IMR-90 (cell line): Measurements from ENCODE around the gene THOP1. TPM values are rescaled to one million over a fixed set of nuclear protein-coding genes. Genes with fewer than 3 reads are reported as not detected.

Experiments used
- ATAC-seq: fragments of 200-7000 bp; cut with Tn5 transposase; 2 replicates; pipeline ENCODE4 v1.9.1; 2020; ENCODE audit warnings: low read depth, mild to moderate bottlenecking, moderate library complexity
- BruUV-seq: library from RNA; stranded (reverse); fragments of 400-500 nt; replicated peaks from 2 replicates; lab custom pipeline; 2021; lab: Mats Ljungman, UMichigan
- CTCF ChIA-PET: fragments of 300-600 bp; formaldehyde crosslinking; extraction: SDS; loops from one replicate; lab custom pipeline; 2021; ENCODE audit warnings: antibody characterized with exemption; lab: Yijun Ruan, JAX
- POLR2A ChIA-PET: fragments of 300-600 bp; sonication (Branson Sonifier 250); formaldehyde crosslinking; loops from one replicate; lab custom pipeline; 2022; ENCODE audit warnings: antibody characterized with exemption; ENCODE audit not compliant: unreplicated experiment; lab: Charles Lee
- DNase-seq: peaks from one replicate; pipeline ENCODE4 v3.0.0; 2013
- H2AFZ ChIP-seq: replicated peaks from 2 replicates; pipeline ENCODE3; 2013; ENCODE audit warnings: low read length, mild to moderate bottlenecking; ENCODE audit not compliant: poor library complexity
- H2AK5ac ChIP-seq: 2 replicates; pipeline ENCODE4 v1.6.1; 2013; ENCODE audit warnings: low read depth, low read length, inconsistent platforms
- H2AK9ac ChIP-seq: replicated peaks from 2 replicates; pipeline ENCODE3; 2013; ENCODE audit warnings: mild to moderate bottlenecking, low read depth, low read length, moderate library complexity; ENCODE audit not compliant: poor library complexity
- H2BK120ac ChIP-seq: 2 replicates; pipeline ENCODE4 v1.6.1; 2013; ENCODE audit warnings: low read depth, low read length, inconsistent platforms
- H2BK15ac ChIP-seq: 3 replicates; pipeline ENCODE4 v1.6.1; 2013; ENCODE audit warnings: low read depth, low read length, inconsistent platforms
- H2BK20ac ChIP-seq: 2 replicates; pipeline ENCODE4 v1.6.1; 2013; ENCODE audit warnings: low read depth, mild to moderate bottlenecking, inconsistent platforms, low read length, moderate library complexity
- H2BK5ac ChIP-seq: 2 replicates; pipeline ENCODE4 v1.6.1; 2013; ENCODE audit warnings: mild to moderate bottlenecking, low read depth, low read length, inconsistent platforms; ENCODE audit not compliant: poor library complexity, severe bottlenecking
- H3K14ac ChIP-seq: replicated peaks from 2 replicates; pipeline ENCODE4 v1.6.1; 2013; ENCODE audit warnings: low read depth, low read length, inconsistent platforms
- H3K18ac ChIP-seq: 2 replicates; pipeline ENCODE4 v1.6.1; 2013; ENCODE audit warnings: low read depth, low read length, control low read depth
- H3K23ac ChIP-seq: 2 replicates; pipeline ENCODE4 v1.6.1; 2013; ENCODE audit warnings: low read depth, low read length, inconsistent platforms
- H3K27ac ChIP-seq: 2 replicates; pipeline ENCODE4 v1.5.1; 2013; ENCODE audit warnings: mild to moderate bottlenecking, control low read depth, low read length; ENCODE audit not compliant: insufficient read depth
- H3K27me3 ChIP-seq: 2 replicates; pipeline ENCODE4 v1.6.1; 2013; ENCODE audit warnings: low read length; ENCODE audit not compliant: control insufficient read depth, insufficient read depth
- H3K36me3 ChIP-seq: 2 replicates; pipeline ENCODE4 v1.6.1; 2013; ENCODE audit warnings: low read length, mixed read lengths; ENCODE audit not compliant: control insufficient read depth, insufficient read depth
- H3K4ac ChIP-seq: 2 replicates; pipeline ENCODE4 v1.6.1; 2013; ENCODE audit warnings: low read depth, low read length, inconsistent platforms
- H3K4me1 ChIP-seq: 2 replicates; pipeline ENCODE4 v1.6.1; 2013; ENCODE audit warnings: low read length, mixed read lengths; ENCODE audit not compliant: control insufficient read depth, insufficient read depth
- H3K4me2 ChIP-seq: 2 replicates; pipeline ENCODE4 v1.6.1; 2013; ENCODE audit warnings: low read depth, mild to moderate bottlenecking, control low read depth, low read length, moderate library complexity
- H3K4me3 ChIP-seq: 2 replicates; pipeline ENCODE4 v1.5.1; 2013; ENCODE audit warnings: low read depth, mild to moderate bottlenecking, control low read depth, low read length, moderate library complexity; ENCODE audit not compliant: insufficient read depth
- H3K56ac ChIP-seq: 2 replicates; pipeline ENCODE4 v1.6.1; 2013; ENCODE audit warnings: low read length, inconsistent platforms; ENCODE audit not compliant: insufficient read depth; ENCODE audit errors: extremely low read depth
- H3K79me1 ChIP-seq, 2 experiments: 2 replicates each; pipeline ENCODE4 v1.6.1; 2013; ENCODE audit warnings: low read length in 2 of 2, inconsistent platforms in 1 of 2, low read depth in 1 of 2
- H3K9ac ChIP-seq: 2 replicates; pipeline ENCODE4 v1.6.1; 2013; ENCODE audit warnings: low read depth, low read length, control low read depth
- H3K9me1 ChIP-seq: 2 replicates; pipeline ENCODE4 v1.6.1; 2013; ENCODE audit warnings: low read length, inconsistent platforms; ENCODE audit not compliant: insufficient read depth
- H3K9me3 ChIP-seq: 2 replicates; pipeline ENCODE4 v1.6.1; 2013; ENCODE audit warnings: low read length; ENCODE audit not compliant: control insufficient read depth, insufficient read depth
- H4K20me1 ChIP-seq: 2 replicates; pipeline ENCODE4 v1.6.1; 2013; ENCODE audit warnings: low read length, inconsistent platforms; ENCODE audit not compliant: insufficient read depth
- H4K5ac ChIP-seq: 2 replicates; pipeline ENCODE4 v1.6.1; 2013; ENCODE audit warnings: mild to moderate bottlenecking, low read depth, low read length, control low read depth
- H4K8ac ChIP-seq, 2 experiments: 2 replicates each; pipeline ENCODE4 v1.6.1; 2013; ENCODE audit warnings: low read depth in 2 of 2, low read length in 2 of 2, control low read depth in 1 of 2, inconsistent platforms in 1 of 2
- H4K91ac ChIP-seq: 2 replicates; pipeline ENCODE4 v1.6.1; 2013; ENCODE audit warnings: low read depth, low read length, inconsistent platforms; ENCODE audit not compliant: insufficient read depth
- BHLHE40 ChIP-seq: fragments of 150-350 bp; IDR thresholded peaks from 2 replicates; pipeline ENCODE4 v1.6.1; 2016; ENCODE audit warnings: mild to moderate bottlenecking, low read depth, low read length
- CEBPB ChIP-seq: IDR thresholded peaks from 2 replicates; pipeline ENCODE4 v1.6.1; 2012; ENCODE audit warnings: low read depth, low read length, improper control_type of control experiment
- CHD1 ChIP-seq: IDR thresholded peaks from 2 replicates; pipeline ENCODE4 v1.6.1; 2012; ENCODE audit warnings: low read depth, low read length, improper control_type of control experiment
- CTCF ChIP-seq: conservative IDR thresholded peaks from 2 replicates; pipeline ENCODE4 v1.5.1; 2012; ENCODE audit warnings: mild to moderate bottlenecking, low read depth, low read length, improper control_type of control experiment
- ELK1 ChIP-seq: fragments of 150-350 bp; IDR thresholded peaks from 2 replicates; pipeline ENCODE4 v1.6.1; 2016; ENCODE audit warnings: low read depth, mild to moderate bottlenecking, low read length, moderate library complexity, borderline replicate concordance
- FOS ChIP-seq: fragments of 150-350 bp; IDR thresholded peaks from 2 replicates; pipeline ENCODE4 v1.6.1; 2016; ENCODE audit warnings: low read depth, low read length
- MAFK ChIP-seq: IDR thresholded peaks from 2 replicates; pipeline ENCODE4 v1.6.1; 2012; ENCODE audit warnings: low read depth, low read length, improper control_type of control experiment
- MAZ ChIP-seq: IDR thresholded peaks from 2 replicates; pipeline ENCODE4 v1.6.1; 2012; ENCODE audit warnings: low read depth, mild to moderate bottlenecking, low read length, improper control_type of control experiment, moderate library complexity, borderline replicate concordance
- MXI1 ChIP-seq: IDR thresholded peaks from 2 replicates; pipeline ENCODE4 v1.6.1; 2012; ENCODE audit warnings: low read depth, mild to moderate bottlenecking, low read length, moderate library complexity, borderline replicate concordance
- NFE2L2 ChIP-seq: fragments of 150-350 bp; IDR thresholded peaks from 2 replicates; pipeline ENCODE4 v1.6.1; 2016; ENCODE audit warnings: low read depth, mild to moderate bottlenecking, low read length
- POLR2A ChIP-seq: IDR thresholded peaks from 2 replicates; pipeline ENCODE4 v1.6.1; 2012; ENCODE audit warnings: mild to moderate bottlenecking, low read depth, low read length
- RAD21 ChIP-seq: IDR thresholded peaks from 2 replicates; pipeline ENCODE4 v1.6.1; 2012; ENCODE audit warnings: low read length, improper control_type of control experiment
- RCOR1 ChIP-seq: IDR thresholded peaks from 2 replicates; pipeline ENCODE4 v1.6.1; 2012; ENCODE audit warnings: mild to moderate bottlenecking, low read length, improper control_type of control experiment; ENCODE audit not compliant: insufficient replicate concordance
- RFX5 ChIP-seq: IDR thresholded peaks from 2 replicates; pipeline ENCODE4 v1.8.0; 2012; ENCODE audit warnings: low read depth, mild to moderate bottlenecking, low read length, moderate library complexity
- SMC3 ChIP-seq: fragments of 150-350 bp; IDR thresholded peaks from 2 replicates; pipeline ENCODE4 v1.6.1; 2016; ENCODE audit warnings: low read depth, mild to moderate bottlenecking, antibody characterized with exemption, low read length, moderate library complexity
- USF2 ChIP-seq: fragments of 150-350 bp; IDR thresholded peaks from 2 replicates; pipeline ENCODE4 v1.6.1; 2017; ENCODE audit warnings: mild to moderate bottlenecking, antibody characterized with exemption, low read length, low read depth
- WGBS, 2 experiments: methylation state at CpG; one replicate each; pipeline versions ENCODE4 v1.1.5 to v1.1.7; 2013; ENCODE audit warnings: missing lambda C conversion rate in 2 of 2; ENCODE audit not compliant: insufficient read length in 1 of 2; ENCODE audit errors: extremely low coverage in 2 of 2; 5-methylcytosine and 5-hydroxymethylcytosine counted together
- dilution Hi-C: fragments of 300-500 bp; cut with HindIII; formaldehyde crosslinking; loops from one replicate; pipeline ENCODE4 v1.14.3; 2018; ENCODE audit warnings: low sequenced_read_pairs; ENCODE audit not compliant: unreplicated experiment
- in situ Hi-C: fragments of 300-500 bp; cut with MboI; formaldehyde crosslinking; loops from 3 replicates; pipeline ENCODE4 v1.14.3; 2019; ENCODE audit warnings: low sequenced_read_pairs, inconsistent platforms, mixed read lengths
- intact Hi-C: fragments of 100-400 bp; cut with micrococcal nuclease; formaldehyde crosslinking; loops from 2 replicates; pipeline ENCODE4 v1.10.0; 2022
- polyA plus RNA-seq, 3 experiments: library from polyadenylated mRNA; depleted of rRNA; stranded (reverse); fragments of >200 nt; gene quantifications; 2 replicates each; pipeline ENCODE4 v1.2.3, GENCODE V29; 2012; ENCODE audit warnings: low replicate concordance in 1 of 3
- total RNA-seq: library from RNA; depleted of rRNA; stranded (reverse); fragments of >200 nt; gene quantifications from 2 replicates; pipeline ENCODE4 v1.2.3, GENCODE V29; 2012

THOP1 gene
- total and polyA plus RNA-seq, 2 of the 4 experiments (the other 2 are of a cell fraction) = 57.5 to 91.9 TPM

GRCh38 chr19:2783781-2784145 lies 1.5 kb upstream of the THOP1 start:
- WGBS, 2 experiments = no CpG with 5 or more reads among the region's 7 CpGs
- CTCF ChIA-PET = interaction anchor here (0.6 kb wide), 2 partner anchors 48 to 168 kb away, joined by 3 read pairs; no protein-coding TSS in a partner anchor
- peaks cover 17 to 68% of the 10 kb centered on the region in 2 experiments for H3K79me1 ChIP-seq

More at GRCh38 chr19:2783781-2784145, 1.5 kb upstream of the THOP1 start:
- no peak overlapping the region for H4K5ac ChIP-seq
- intact Hi-C loops = loop anchor here (2.0 kb wide), 1 partner anchor 43 kb away; the partner anchor contains the start of gene SLC39A3
- no peak overlapping the region for H3K27ac ChIP-seq
- peaks cover 42% of the 10 kb centered on the region for H4K20me1 ChIP-seq
- H3K4me1 ChIP-seq = peaks cover 4% of the 10 kb centered on the region; the same call in 1 of the 2 replicates
- no peaks in the 10 kb centered on the region for H3K9me3 ChIP-seq
- H2BK5ac ChIP-seq = peak overlapping the region; percentile 20
- 0 out of 3 replicates have a peak overlapping the region, but pooled peaks have one; percentile 2 for H2BK15ac ChIP-seq
- BruUV-seq = no TSS peak
- dilution Hi-C loops = no loop called here
- no peak overlapping the region for H2BK20ac ChIP-seq
- H2BK120ac ChIP-seq = no peak overlapping the region
- H3K4me3 ChIP-seq = no peak overlapping the region; the same call in 1 of the 2 replicates
- H3K36me3 ChIP-seq = no peaks in the 10 kb centered on the region
- H3K4me2 ChIP-seq = peak overlapping the region; percentile 71; the same call in 1 of the 2 replicates
- H3K23ac ChIP-seq = no peak overlapping the region
- no peak overlapping the region; the same call in 1 of the 2 replicates for H2AK5ac ChIP-seq
- peak overlapping the region; percentile 94 for H2AFZ ChIP-seq
- no peak overlapping the region for H3K14ac ChIP-seq
- H3K18ac ChIP-seq = no peak overlapping the region
- H3K4ac ChIP-seq = peak overlapping the region; percentile 42; the same call in 1 of the 2 replicates
- H3K9me1 ChIP-seq = no peaks in the 10 kb centered on the region
- TF ChIP-seq MAZ (no peak), CEBPB (no peak), POLR2A (no peak), MAFK (no peak), CHD1 (no peak), RCOR1 (no peak), USF2 (no peak), RAD21 (no peak), BHLHE40 (no peak), NFE2L2 (no peak), MXI1 (no peak), FOS (no peak), SMC3 (no peak), ELK1 (no peak), CTCF (no peak), RFX5 (no peak)
- in situ Hi-C loops = no loop called here
- peak overlapping the region; percentile 46; the same call in 1 of the 2 replicates for H4K91ac ChIP-seq
- DNase-seq (no peak), ATAC-seq (no peak)
- no peak overlapping the region for H2AK9ac ChIP-seq
- peak overlapping the region; percentile 50 to 96 for H4K8ac ChIP-seq
- H3K9ac ChIP-seq = no peak overlapping the region
- H3K56ac ChIP-seq = no peak overlapping the region
- H3K27me3 ChIP-seq = no peaks in the 10 kb centered on the region
- POLR2A ChIA-PET = no interaction called here
